H1 (cell line): Measurements from ENCODE around the gene TSG101. TPM values are rescaled to one million over a fixed set of nuclear protein-coding genes. Genes with fewer than 3 reads are reported as not detected.

Experiments
- CTCF ChIA-PET: fragments of 300-600 bp; sonication (Branson Sonifier 250); formaldehyde crosslinking; loops from one replicate; lab custom pipeline; 2021; ENCODE audit not compliant: partially characterized antibody; lab: Charles Lee
- POLR2A ChIA-PET: fragments of 300-600 bp; sonication (Branson Sonifier 250); formaldehyde crosslinking; loops from one replicate; lab custom pipeline; 2021; ENCODE audit warnings: inconsistent platforms; ENCODE audit not compliant: partially characterized antibody; lab: Charles Lee
- DNase-seq, 2 experiments: peaks; one replicate each; pipeline versions ENCODE4 v3.0.0 to v3.0.0-alpha.2; 2010 to 2022; ENCODE audit warnings: low spot score in 2 of 2, low read depth in 1 of 2, mixed read lengths in 1 of 2
- FAIRE-seq: peaks from 2 replicates; lab custom pipeline; 2011; peaks lifted over from hg19 to GRCh38; lab: Jason Lieb, UNC
- H2AFZ ChIP-seq: 2 replicates; pipeline ENCODE4 v1.8.1; 2012; ENCODE audit warnings: low read length, inconsistent platforms
- H2AK5ac ChIP-seq: 2 replicates; pipeline ENCODE4 v1.6.1; 2013; ENCODE audit warnings: low read depth, low read length
- H2BK120ac ChIP-seq: replicated peaks from 2 replicates; pipeline ENCODE3; 2013; ENCODE audit warnings: low read depth, low read length, inconsistent platforms
- H2BK12ac ChIP-seq: 2 replicates; pipeline ENCODE4 v1.6.1; 2013; ENCODE audit warnings: low read depth, low read length
- H2BK15ac ChIP-seq: 2 replicates; pipeline ENCODE4 v1.6.1; 2013; ENCODE audit warnings: low read length
- H2BK20ac ChIP-seq: 2 replicates; pipeline ENCODE4 v1.6.1; 2013; ENCODE audit warnings: low read length
- H2BK5ac ChIP-seq: 2 replicates; pipeline ENCODE4 v1.6.1; 2013; ENCODE audit warnings: low read depth, low read length
- H3K14ac ChIP-seq: 2 replicates; pipeline ENCODE4 v1.6.1; 2013; ENCODE audit warnings: inconsistent platforms; ENCODE audit not compliant: insufficient read length
- H3K18ac ChIP-seq: 2 replicates; pipeline ENCODE4 v1.6.1; 2013; ENCODE audit warnings: low read length; ENCODE audit errors: extremely low read depth
- H3K23ac ChIP-seq: 2 replicates; pipeline ENCODE4 v1.6.1; 2013; ENCODE audit warnings: inconsistent platforms; ENCODE audit not compliant: insufficient read length
- H3K23me2 ChIP-seq: 2 replicates; pipeline ENCODE4 v1.6.1; 2013; ENCODE audit warnings: low read depth, low read length
- H3K27ac ChIP-seq: 2 replicates; pipeline ENCODE4 v1.6.1; 2011; ENCODE audit warnings: low read depth, low read length, inconsistent platforms
- H3K27me3 ChIP-seq, 4 experiments: replicated peaks in 1 of 4; 1 replicate in 1 of 4; 2 replicates in 3 of 4; pipeline versions ENCODE4 v1.6.1 to v1.8.1; 2011 to 2013; ENCODE audit warnings: low read length in 3 of 4, mild to moderate bottlenecking in 3 of 4, inconsistent platforms in 2 of 4, mixed read lengths in 2 of 4, moderate library complexity in 1 of 4; ENCODE audit not compliant: control insufficient read depth in 3 of 4, insufficient read depth in 3 of 4; ENCODE audit errors: extremely low read depth in 1 of 4
- H3K36me3 ChIP-seq, 4 experiments: 2 replicates each; pipeline versions ENCODE4 v1.6.1 to v1.8.1; 2011 to 2013; ENCODE audit warnings: mild to moderate bottlenecking in 4 of 4, low read length in 3 of 4, moderate library complexity in 2 of 4, control low read depth in 1 of 4, inconsistent platforms in 1 of 4; ENCODE audit not compliant: insufficient read depth in 4 of 4, control insufficient read depth in 2 of 4
- H3K4ac ChIP-seq: replicated peaks from 2 replicates; pipeline ENCODE3; 2013; ENCODE audit warnings: low read length, low read depth, mixed read lengths, inconsistent platforms; ENCODE audit not compliant: insufficient read length
- H3K4me1 ChIP-seq, 4 experiments: replicated peaks in 1 of 4; 1 replicate in 1 of 4; 2 replicates in 3 of 4; pipeline versions ENCODE4 v1.6.1 to v1.8.1; 2011 to 2013; ENCODE audit warnings: low read length in 3 of 4, inconsistent platforms in 2 of 4, mixed read lengths in 1 of 4; ENCODE audit not compliant: insufficient read depth in 4 of 4, control insufficient read depth in 3 of 4
- H3K4me2 ChIP-seq, 2 experiments: 2 replicates each; pipeline versions ENCODE4 v1.6.1 to v1.8.1; 2011 to 2013; ENCODE audit warnings: low read depth in 2 of 2, low read length in 2 of 2, control low read depth in 1 of 2, inconsistent platforms in 1 of 2, mild to moderate bottlenecking in 1 of 2; ENCODE audit not compliant: insufficient read depth in 1 of 2
- H3K4me3 ChIP-seq, 4 experiments: fragments of 200-600, 300-600 bp in 1 of 4; sonication (generic), shearing (Covaris generic), sonication (Bioruptor Twin) in 1 of 4; 2 replicates each; pipeline versions ENCODE4 v1.5.1 to v1.8.1; 2011 to 2016; ENCODE audit warnings: low read length in 4 of 4, low read depth in 3 of 4, control low read depth in 2 of 4, inconsistent platforms in 2 of 4, mild to moderate bottlenecking in 2 of 4, mixed read lengths in 1 of 4, moderate library complexity in 1 of 4; ENCODE audit not compliant: insufficient read depth in 2 of 4; ENCODE audit errors: extremely low read depth in 1 of 4
- H3K56ac ChIP-seq: replicated peaks from 2 replicates; pipeline ENCODE3; 2013; ENCODE audit warnings: low read depth, mild to moderate bottlenecking, mixed read lengths, low read length, inconsistent platforms; ENCODE audit not compliant: insufficient read length
- H3K79me1 ChIP-seq: 2 replicates; pipeline ENCODE4 v1.6.1; 2013; ENCODE audit warnings: low read depth, low read length, control low read depth
- H3K79me2 ChIP-seq, 2 experiments: 2 replicates each; pipeline versions ENCODE4 v1.6.1 to v1.8.1; 2012 to 2013; ENCODE audit warnings: low read length in 2 of 2, mild to moderate bottlenecking in 2 of 2, inconsistent platforms in 1 of 2; ENCODE audit not compliant: insufficient read depth in 2 of 2, control insufficient read depth in 1 of 2
- H3K9ac ChIP-seq, 4 experiments: replicated peaks in 1 of 4; 1 replicate in 1 of 4; 2 replicates in 3 of 4; pipeline versions ENCODE4 v1.6.1 to v1.8.1; 2011 to 2013; ENCODE audit warnings: low read depth in 3 of 4, low read length in 3 of 4, control low read depth in 2 of 4, mild to moderate bottlenecking in 2 of 4, moderate library complexity in 2 of 4, inconsistent platforms in 1 of 4; ENCODE audit errors: extremely low read depth in 1 of 4
- H3K9me3 ChIP-seq, 2 experiments: 2 replicates each; pipeline versions ENCODE4 v1.6.1 to v1.8.1; 2012 to 2013; ENCODE audit warnings: mild to moderate bottlenecking in 2 of 2, moderate library complexity in 2 of 2, control low read depth in 1 of 2, inconsistent platforms in 1 of 2, low read depth in 1 of 2, low read length in 1 of 2, mixed read lengths in 1 of 2; ENCODE audit not compliant: insufficient read depth in 2 of 2
- H4K20me1 ChIP-seq, 2 experiments: replicated peaks in 1 of 2; 2 replicates each; pipeline versions ENCODE3 to v1.8.1; 2011 to 2013; ENCODE audit warnings: inconsistent platforms in 2 of 2, low read length in 2 of 2, mild to moderate bottlenecking in 1 of 2; ENCODE audit not compliant: insufficient read depth in 2 of 2, control insufficient read depth in 1 of 2
- H4K5ac ChIP-seq: 2 replicates; pipeline ENCODE4 v1.6.1; 2013; ENCODE audit warnings: low read length, low read depth, mixed read lengths, inconsistent platforms; ENCODE audit not compliant: insufficient read length
- H4K8ac ChIP-seq: 2 replicates; pipeline ENCODE4 v1.8.0; 2013; ENCODE audit warnings: mild to moderate bottlenecking, moderate library complexity, low read length, inconsistent platforms; ENCODE audit not compliant: insufficient read depth; ENCODE audit errors: extremely low read depth
- H4K91ac ChIP-seq: replicated peaks from 2 replicates; pipeline ENCODE3; 2013; ENCODE audit warnings: low read length, mixed read lengths, inconsistent platforms; ENCODE audit not compliant: insufficient read length
- CHD2 ChIP-seq: IDR thresholded peaks from 2 replicates; pipeline ENCODE4 v1.6.1; 2012; ENCODE audit warnings: low read length, improper control_type of control experiment
- CREB1 ChIP-seq: IDR thresholded peaks from 2 replicates; pipeline ENCODE4 v1.6.1; 2012; ENCODE audit warnings: inconsistent platforms
- E2F6 ChIP-seq: IDR thresholded peaks from 2 replicates; pipeline ENCODE4 v1.6.1; 2012; ENCODE audit warnings: inconsistent platforms
- EZH2 ChIP-seq: fragments of 200-600 bp; sonication (generic); IDR thresholded peaks from 2 replicates; pipeline ENCODE4 v1.7.1; 2012; ENCODE audit warnings: low read depth, mild to moderate bottlenecking, moderate library complexity, low read length, inconsistent platforms; ENCODE audit not compliant: severe bottlenecking
- HDAC2 ChIP-seq, 2 experiments: fragments of 300-600 bp in 1 of 2; sonication (generic) in 1 of 2; IDR thresholded peaks; 2 replicates each; pipeline ENCODE4 v1.6.1; 2011 to 2012; ENCODE audit warnings: low read depth in 2 of 2, low read length in 2 of 2, mild to moderate bottlenecking in 2 of 2, moderate library complexity in 2 of 2, borderline replicate concordance in 1 of 2, inconsistent platforms in 1 of 2
- JUND ChIP-seq: IDR thresholded peaks from 2 replicates; pipeline ENCODE4 v1.6.1; 2011; ENCODE audit warnings: mild to moderate bottlenecking, improper control_type of control experiment, low read length
- KDM4A ChIP-seq: IDR thresholded peaks from one replicate; pipeline ENCODE4 v1.7.1; 2012; ENCODE audit warnings: low read depth, mild to moderate bottlenecking, moderate library complexity, low read length, inconsistent platforms; ENCODE audit not compliant: severe bottlenecking
- KDM5A ChIP-seq: fragments of 200-600 bp; IDR thresholded peaks from 2 replicates; pipeline ENCODE4 v1.7.1; 2012; ENCODE audit warnings: mild to moderate bottlenecking, low read length, inconsistent platforms, mixed read lengths
- NRF1 ChIP-seq: IDR thresholded peaks from 2 replicates; pipeline ENCODE4 v1.6.1; 2011; ENCODE audit warnings: mild to moderate bottlenecking, low read depth, low read length, improper control_type of control experiment
- POLR2A ChIP-seq, 2 experiments: IDR thresholded peaks; 1 replicate in 1 of 2; 2 replicates in 1 of 2; pipeline ENCODE4 v1.6.1; 2011; ENCODE audit warnings: low read depth in 2 of 2, low read length in 2 of 2, mild to moderate bottlenecking in 2 of 2; ENCODE audit errors: control extremely low read depth in 1 of 2
- SIN3A ChIP-seq, 2 experiments: IDR thresholded peaks in 1 of 2; conservative IDR thresholded peaks in 1 of 2; 2 replicates each; pipeline ENCODE4 v1.6.1; 2011 to 2012; ENCODE audit warnings: low read length in 2 of 2, improper control_type of control experiment in 1 of 2, low read depth in 1 of 2, mild to moderate bottlenecking in 1 of 2
- TCF12 ChIP-seq: IDR thresholded peaks from 2 replicates; pipeline ENCODE4 v1.6.1; 2011; ENCODE audit warnings: low read depth, mild to moderate bottlenecking, low read length
- YY1 ChIP-seq: IDR thresholded peaks from 2 replicates; pipeline ENCODE4 v1.6.1; 2011; ENCODE audit warnings: low read depth, mild to moderate bottlenecking, low read length
- WGBS, 2 experiments: shearing (Covaris generic) in 1 of 2; methylation state at CpG; one replicate each; pipeline versions ENCODE4 v1.1.6 to v1.1.7; 2013 to 2015; ENCODE audit warnings: low lambda C conversion rate in 2 of 2, mixed read lengths in 2 of 2, inconsistent platforms in 1 of 2, low coverage in 1 of 2, missing lambda C conversion rate in 1 of 2; ENCODE audit not compliant: insufficient replicate concordance in 2 of 2, insufficient coverage in 1 of 2, insufficient read length in 1 of 2; ENCODE audit errors: extremely low coverage in 1 of 2, missing lambda C conversion rate in 1 of 2; 5-methylcytosine and 5-hydroxymethylcytosine counted together
- polyA plus RNA-seq, 7 experiments: library from polyadenylated mRNA; depleted of rRNA in 3 of 7; stranded (reverse) in 5 of 7; unstranded in 2 of 7; fragments of >200 nt in 5 of 7; fragments of 200-250 nt in 2 of 7; gene quantifications; 1 replicate in 5 of 7; 2 replicates in 1 of 7; 4 replicates in 1 of 7; pipeline versions ENCODE4 v1.2.1 to v1.2.3, GENCODE V29; 2011 to 2013; ENCODE audit warnings: missing spikeins in 2 of 7, mixed read lengths in 2 of 7
- total RNA-seq: library from RNA; stranded (reverse); fragmentation: NEBNext Ultra II Directional; extraction: Animal tissue kit (Norgen Biotek cat#: 25700); gene quantifications from 2 replicates; pipeline ENCODE4 v1.2.1, GENCODE V29; 2021

TSG101 gene
- total and polyA plus RNA-seq, 2 of the 8 experiments (the other 6 are each of a cell fraction or from before 2014, with no cell fraction given) = 50.8 to 151 TPM

- Histone ChIP-seq H2BK20ac (no peak overlapping the region), H2AFZ (no peak overlapping the region), H3K9me3 (no peaks in the 10 kb centered on the region), H2BK15ac (no peak overlapping the region), H3K9ac (no peak overlapping the region), H3K4me3 (no peak overlapping the region), H3K27ac (no peak overlapping the region), H2BK120ac (no peak overlapping the region), H4K20me1 (no peaks in the 10 kb centered on the region), H4K5ac (no peak overlapping the region), H2BK5ac (no peak overlapping the region), H3K14ac (no peak overlapping the region), H3K36me3 (peaks cover 0 to 2% (median 0%) of the 10 kb centered on the region in 4 experiments; a peak in 3 of 8 replicates), H4K8ac (no peak overlapping the region), H4K91ac (no peak overlapping the region), H3K56ac (no peak overlapping the region), H3K4ac (no peak overlapping the region), H2AK5ac (no peak overlapping the region), H3K79me1 (no peaks in the 10 kb centered on the region), H3K27me3 (no peaks in the 10 kb centered on the region), H2BK12ac (no peak overlapping the region), H3K4me1 (no peaks in the 10 kb centered on the region), H3K4me2 (no peak overlapping the region), H3K79me2 (no peaks in the 10 kb centered on the region), H3K18ac (no peak overlapping the region), H3K23me2 (no peaks in the 10 kb centered on the region), H3K23ac (no peak overlapping the region)
- FAIRE-seq = no peak
- DNase-seq = no peak
- WGBS, 2 experiments = 84% methylated on average over 2 of the region's 2 CpGs; no CpG with 5 or more reads in 1 of the 2 experiments
- ChIA-PET POLR2A (interaction anchor here (1.7 kb wide), 1 partner anchor 25 kb away, joined by 5 read pairs; the partner anchor contains the start of gene UEVLD), CTCF (interaction anchor here (1.3 kb wide), 1 partner anchor 88 kb away, joined by 4 read pairs; no protein-coding TSS in a partner anchor)
- TF ChIP-seq TCF12 (no peak), EZH2 (no peak), KDM5A (no peak), YY1 (no peak), KDM4A (no peak), HDAC2 (IDR thresholded peaks at IDR 0.05; ENCODE audit: borderline replicate concordance in 1 of 2, low read depth in 2 of 2, low read length in 2 of 2) (no peak), POLR2A (IDR thresholded peaks at IDR 0.05; ENCODE audit: control extremely low read depth in 1 of 2, low read depth in 2 of 2, low read length in 2 of 2) (no peak), E2F6 (no peak), CHD2 (no peak), CREB1 (no peak), NRF1 (no peak), JUND (no peak), SIN3A (conservative IDR thresholded peaks at IDR 0.05 in 1 of 2, IDR thresholded peaks at IDR 0.05 in 1 of 2; ENCODE audit: low read depth in 1 of 2, low read length in 2 of 2) (no peak)
These were observed 36.5 kb upstream of the TSG101 start for GRCh38 chr11:18563090-18563730.
